ENCODE data around the gene TMF1.

The TMF1 gene

DNA sequence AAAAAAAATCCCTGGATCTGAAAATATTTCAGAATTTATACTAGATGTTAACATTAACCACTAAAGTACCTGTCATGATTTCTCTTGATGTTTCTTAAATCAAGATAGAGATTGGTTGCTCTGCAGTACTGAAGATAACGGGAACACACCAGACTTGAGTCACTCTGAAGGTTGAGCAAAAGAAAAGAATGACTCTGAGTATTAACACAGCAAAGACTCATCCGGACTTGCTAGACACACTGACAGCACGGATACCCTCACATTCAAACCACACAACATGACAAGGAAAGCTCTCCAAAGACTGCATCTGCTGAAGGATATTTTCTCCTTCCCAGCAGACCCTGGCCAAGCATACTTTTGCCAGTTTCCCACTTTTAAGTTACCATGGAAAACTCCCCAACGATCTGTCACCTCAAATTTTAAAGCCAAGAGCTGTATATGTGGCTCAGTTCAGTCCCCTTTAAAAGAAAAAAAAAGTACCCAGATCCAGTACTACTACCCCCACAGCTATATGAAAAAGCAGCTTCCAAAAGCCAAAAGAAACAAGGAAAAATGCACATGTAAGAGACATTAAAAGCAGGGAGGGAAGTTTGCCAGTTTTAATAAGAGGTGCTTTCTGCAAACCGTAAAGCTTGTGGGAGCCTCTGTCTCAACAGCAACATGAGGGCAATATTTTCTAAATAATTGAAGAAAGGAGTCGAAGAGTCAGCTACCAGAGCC, 46.9 kb downstream of the TMF1 start:
- ChIA-PET CTCF (interaction anchor here (0.7 kb wide), 1 partner anchor 9 kb away, joined by 3 read pairs; no protein-coding TSS in a partner anchor), POLR2A (no interaction called here)
- no peak for DNase-seq (ENCODE audit: extremely low spot score)
- no peak for TF ChIP-seq BHLHE40 (IDR thresholded peaks at IDR 0.05; ENCODE audit: borderline replicate concordance)
- no peak for TF ChIP-seq FOXM1 (IDR thresholded peaks at IDR 0.05; ENCODE audit: borderline replicate concordance)
- no peak for TF ChIP-seq FOXK2 (IDR thresholded peaks at IDR 0.05)
- TF ChIP-seq, protein P1, sequence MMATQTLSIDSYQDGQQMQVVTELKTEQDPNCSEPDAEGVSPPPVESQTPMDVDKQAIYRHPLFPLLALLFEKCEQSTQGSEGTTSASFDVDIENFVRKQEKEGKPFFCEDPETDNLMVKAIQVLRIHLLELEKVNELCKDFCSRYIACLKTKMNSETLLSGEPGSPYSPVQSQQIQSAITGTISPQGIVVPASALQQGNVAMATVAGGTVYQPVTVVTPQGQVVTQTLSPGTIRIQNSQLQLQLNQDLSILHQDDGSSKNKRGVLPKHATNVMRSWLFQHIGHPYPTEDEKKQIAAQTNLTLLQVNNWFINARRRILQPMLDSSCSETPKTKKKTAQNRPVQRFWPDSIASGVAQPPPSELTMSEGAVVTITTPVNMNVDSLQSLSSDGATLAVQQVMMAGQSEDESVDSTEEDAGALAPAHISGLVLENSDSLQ (IDR thresholded peaks at IDR 0.05), result no peak
- no peak for TF ChIP-seq LEF1 (IDR thresholded peaks at IDR 0.05; ENCODE audit: borderline replicate concordance)
- no peak for TF ChIP-seq SUZ12 (IDR thresholded peaks at IDR 0.05)

DNA sequence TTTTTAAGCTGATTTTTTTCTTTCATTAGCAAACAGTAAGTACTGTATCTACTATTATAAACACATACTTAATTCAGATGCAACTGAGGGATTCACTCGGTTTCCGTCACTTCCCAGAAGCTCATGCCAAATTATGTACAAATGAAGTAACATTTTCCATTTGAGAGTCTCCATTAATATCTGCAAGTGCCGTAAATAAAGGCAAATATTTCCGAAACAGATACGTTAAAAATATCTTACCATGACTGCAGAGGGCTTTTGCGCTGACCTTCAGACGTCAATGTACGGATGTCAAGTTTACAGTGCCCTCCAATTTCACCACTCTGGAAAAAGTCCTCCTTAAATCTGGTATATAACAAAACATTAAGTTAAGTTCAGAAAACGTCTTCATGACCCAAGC, 48.0 kb downstream of the TMF1 start:
- ChIA-PET POLR2A (no interaction called here), CTCF (interaction anchor here (0.8 kb wide), 1 partner anchor 8 kb away, joined by 3 read pairs; no protein-coding TSS in a partner anchor)
- DNase-seq (ENCODE audit: extremely low spot score), result no peak
- TF ChIP-seq ELF4 (IDR thresholded peaks at IDR 0.05) (no peak), FOXK2 (IDR thresholded peaks at IDR 0.05) (no peak), LEF1 (IDR thresholded peaks at IDR 0.05; ENCODE audit: borderline replicate concordance) (no peak), L3MBTL2 (conservative IDR thresholded peaks at IDR 0.05) (no peak), NFRKB (IDR thresholded peaks at IDR 0.05) (no peak), HDGF (IDR thresholded peaks at IDR 0.05; ENCODE audit: borderline replicate concordance) (no peak), ARNT (IDR thresholded peaks at IDR 0.05) (no peak), BHLHE40 (IDR thresholded peaks at IDR 0.05; ENCODE audit: borderline replicate concordance) (no peak), CTBP1 (IDR thresholded peaks at IDR 0.05; ENCODE audit: borderline replicate concordance) (no peak), TARDBP (IDR thresholded peaks at IDR 0.05) (no peak), FOXA1 (IDR thresholded peaks at IDR 0.05) (no peak), FOXM1 (IDR thresholded peaks at IDR 0.05; ENCODE audit: borderline replicate concordance) (no peak), SP1 (IDR thresholded peaks at IDR 0.05) (no peak), ZNF384 (IDR thresholded peaks at IDR 0.05) (no peak), SUZ12 (IDR thresholded peaks at IDR 0.05) (no peak)
- TF ChIP-seq, protein P1 (IDR thresholded peaks at IDR 0.05), result no peak

DNA sequence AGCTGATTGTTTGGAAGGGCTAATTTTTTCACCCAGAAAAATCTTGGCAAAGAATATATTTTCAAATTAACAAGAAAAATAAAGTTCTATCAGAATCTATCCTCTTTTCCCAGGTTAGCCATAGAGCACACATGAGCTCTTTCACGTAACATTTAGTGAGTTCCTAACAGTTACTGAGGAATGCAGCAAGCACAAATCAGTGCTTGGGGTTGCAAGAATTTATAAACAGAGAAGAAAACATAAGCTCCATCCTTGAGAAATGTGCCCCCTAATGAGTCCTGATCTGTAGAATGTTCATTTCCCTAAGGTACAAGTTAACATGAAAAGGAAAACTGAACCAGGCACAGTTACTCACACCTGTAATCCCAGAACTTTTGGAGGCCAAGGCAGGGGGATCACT, 52.5 kb downstream of the TMF1 start:
- no peak for TF ChIP-seq LEF1 (IDR thresholded peaks at IDR 0.05; ENCODE audit: borderline replicate concordance)
- no peak for TF ChIP-seq ELF4 (IDR thresholded peaks at IDR 0.05)
- no peak for TF ChIP-seq L3MBTL2 (conservative IDR thresholded peaks at IDR 0.05)
- no peak for TF ChIP-seq FOXM1 (IDR thresholded peaks at IDR 0.05; ENCODE audit: borderline replicate concordance)
- no peak for TF ChIP-seq SP1 (IDR thresholded peaks at IDR 0.05)
- no peak for TF ChIP-seq FOXA1 (IDR thresholded peaks at IDR 0.05)
- no peak for TF ChIP-seq FOXK2 (IDR thresholded peaks at IDR 0.05)
- TF ChIP-seq HDGF (IDR thresholded peaks at IDR 0.05; ENCODE audit: borderline replicate concordance), result no peak
- TF ChIP-seq SUZ12 (IDR thresholded peaks at IDR 0.05), result no peak
- TF ChIP-seq BHLHE40 (IDR thresholded peaks at IDR 0.05; ENCODE audit: borderline replicate concordance), result no peak
- TF ChIP-seq NFRKB (IDR thresholded peaks at IDR 0.05), result no peak
- TF ChIP-seq, protein P1 (IDR thresholded peaks at IDR 0.05), result no peak
- no peak for TF ChIP-seq ARNT (IDR thresholded peaks at IDR 0.05)
- no peak for TF ChIP-seq TARDBP (IDR thresholded peaks at IDR 0.05)
- TF ChIP-seq ZNF384 (IDR thresholded peaks at IDR 0.05), result no peak
- no peak for TF ChIP-seq CTBP1 (IDR thresholded peaks at IDR 0.05; ENCODE audit: borderline replicate concordance)
- no peak for DNase-seq (ENCODE audit: extremely low spot score)
- ChIA-PET POLR2A (no interaction called here), CTCF (no interaction called here)

DNA sequence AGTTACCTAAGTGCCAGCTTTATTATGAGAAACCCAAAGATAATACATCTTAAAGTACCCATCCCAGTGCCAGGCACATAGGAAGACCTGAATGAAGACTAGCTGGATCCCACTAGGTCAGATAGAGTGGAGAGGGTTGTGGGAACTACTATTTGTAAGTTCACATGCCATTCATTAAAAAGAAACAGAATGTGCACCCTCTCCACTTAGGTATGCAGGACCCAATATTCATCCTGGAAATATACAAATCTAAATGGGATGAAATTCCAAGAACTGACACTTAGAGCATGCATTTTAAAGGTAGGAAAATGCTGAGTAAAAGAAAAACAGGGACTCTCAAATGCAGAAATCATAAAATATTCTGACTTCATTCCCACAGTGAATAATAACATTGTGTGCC, 53.0 kb downstream of the TMF1 start:
- DNase-seq (ENCODE audit: extremely low spot score), result no peak
- POLR2A ChIA-PET, result no interaction called here
- TF ChIP-seq ZNF384 (IDR thresholded peaks at IDR 0.05) (no peak), FOXM1 (IDR thresholded peaks at IDR 0.05; ENCODE audit: borderline replicate concordance) (no peak), CTBP1 (IDR thresholded peaks at IDR 0.05; ENCODE audit: borderline replicate concordance) (no peak), FOXK2 (IDR thresholded peaks at IDR 0.05) (no peak), TARDBP (IDR thresholded peaks at IDR 0.05) (no peak), LEF1 (IDR thresholded peaks at IDR 0.05; ENCODE audit: borderline replicate concordance) (no peak), SUZ12 (IDR thresholded peaks at IDR 0.05) (no peak), NFRKB (IDR thresholded peaks at IDR 0.05) (no peak)
- CTCF ChIA-PET, result no interaction called here

DNA sequence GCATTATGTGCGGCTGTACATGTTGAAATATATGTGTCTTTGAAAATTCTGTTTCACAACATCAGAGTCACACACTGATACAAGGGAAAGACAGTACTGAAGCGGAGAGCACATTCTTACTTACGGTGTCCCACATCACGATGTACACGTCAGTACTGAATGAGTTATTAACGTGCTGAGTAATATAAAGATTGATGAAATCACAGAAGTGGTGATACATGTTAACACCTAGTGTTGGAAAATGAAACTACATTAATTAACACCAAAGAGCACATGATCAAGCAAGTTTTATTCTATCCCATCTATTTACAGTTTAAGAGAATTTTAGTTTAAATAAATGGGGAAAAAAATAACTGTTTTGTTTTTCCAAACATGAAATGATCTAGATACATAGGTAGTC, 54.2 kb downstream of the TMF1 start:
- DNase-seq (ENCODE audit: extremely low spot score), result no peak
- TF ChIP-seq HDGF (IDR thresholded peaks at IDR 0.05; ENCODE audit: borderline replicate concordance) (no peak), CTBP1 (IDR thresholded peaks at IDR 0.05; ENCODE audit: borderline replicate concordance) (no peak)
- POLR2A ChIA-PET, result no interaction called here
- CTCF ChIA-PET, result no interaction called here

DNA sequence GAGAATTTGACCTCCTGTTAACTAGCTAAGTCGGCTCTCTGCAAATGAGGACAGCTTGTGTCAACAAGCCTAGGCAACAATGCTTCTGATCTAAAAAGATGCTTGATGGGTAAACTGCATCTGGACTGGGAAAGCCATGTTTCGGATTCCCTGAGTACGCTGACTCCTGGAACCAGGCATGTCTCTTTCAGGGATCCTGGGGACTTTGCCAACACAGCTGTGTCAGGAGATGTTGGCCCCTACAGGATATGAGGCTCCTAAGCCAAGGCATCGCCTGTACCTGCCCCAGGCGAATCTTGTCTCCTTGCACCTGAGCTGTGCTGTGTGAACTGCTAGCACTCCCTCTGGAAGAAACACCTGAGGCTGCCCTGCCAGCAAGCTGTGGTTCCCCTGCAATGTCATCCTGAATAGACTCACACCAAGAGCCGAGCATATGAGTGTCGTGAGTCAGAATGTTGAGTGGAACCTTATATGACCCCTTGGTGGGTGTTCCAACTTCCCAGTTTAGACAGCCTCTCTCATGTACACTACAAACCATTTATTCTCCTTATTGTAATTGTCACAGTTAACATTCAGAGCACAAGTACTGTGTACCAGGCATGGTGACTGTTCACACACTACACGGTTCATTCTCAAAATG, 55.7 kb downstream of the TMF1 start:
- CTCF ChIA-PET, result interaction anchor here (0.6 to 0.9 kb wide), 2 partner anchors 9 to 1455 kb away, joined by 3 read pairs; no protein-coding TSS in a partner anchor
- POLR2A ChIA-PET, result no interaction called here
- DNase-seq (ENCODE audit: extremely low spot score), result no peak
- TF ChIP-seq BHLHE40 (IDR thresholded peaks at IDR 0.05; ENCODE audit: borderline replicate concordance) (no peak), TARDBP (IDR thresholded peaks at IDR 0.05) (no peak), FOXM1 (IDR thresholded peaks at IDR 0.05; ENCODE audit: borderline replicate concordance) (no peak), SP1 (IDR thresholded peaks at IDR 0.05) (no peak), L3MBTL2 (conservative IDR thresholded peaks at IDR 0.05) (no peak), HDGF (IDR thresholded peaks at IDR 0.05; ENCODE audit: borderline replicate concordance) (no peak), CTBP1 (IDR thresholded peaks at IDR 0.05; ENCODE audit: borderline replicate concordance) (no peak), LEF1 (IDR thresholded peaks at IDR 0.05; ENCODE audit: borderline replicate concordance) (no peak), ZNF384 (IDR thresholded peaks at IDR 0.05) (no peak), SUZ12 (IDR thresholded peaks at IDR 0.05) (no peak)

Measured in HEK293T (cell line).